OCI-LY7 (cell line): ENCODE results near the gene CDKN1A. TPM values are rescaled to one million over a fixed set of nuclear protein-coding genes. Genes with fewer than 3 reads are reported as not detected.

Source experiments
- BruUV-seq: library from RNA; stranded (reverse); fragments of 400-500 nt; replicated peaks from 2 replicates; lab custom pipeline; 2021; lab: Mats Ljungman, UMichigan
- CTCF ChIA-PET: fragments of 300-600 bp; sonication (Branson Sonifier 250); formaldehyde crosslinking; loops from one replicate; lab custom pipeline; 2022; ENCODE audit warnings: antibody characterized with exemption; ENCODE audit not compliant: unreplicated experiment; lab: Charles Lee
- POLR2A ChIA-PET: fragments of 300-600 bp; sonication (Branson Sonifier 250); formaldehyde crosslinking; loops from one replicate; lab custom pipeline; 2022; ENCODE audit warnings: antibody characterized with exemption; lab: Charles Lee
- DNase-seq: peaks from one replicate; pipeline ENCODE4 v3.0.0-alpha.2; 2015; ENCODE audit warnings: low spot score
- H2AFZ ChIP-seq: fragments of 200-600 bp; sonication (generic), shearing (Covaris generic); 2 replicates; pipeline ENCODE4 v1.6.1; 2014; ENCODE audit warnings: mild to moderate bottlenecking, antibody characterized with exemption, low read length, moderate library complexity
- H3K27ac ChIP-seq: fragments of 200-600 bp; sonication (generic); 2 replicates; pipeline ENCODE4 v1.5.1; 2014; ENCODE audit warnings: mixed run types, low read depth, mild to moderate bottlenecking, moderate library complexity, low read length, inconsistent platforms; ENCODE audit not compliant: poor library complexity, severe bottlenecking
- H3K36me3 ChIP-seq: fragments of 200-600 bp; sonication (generic); 2 replicates; pipeline ENCODE4 v1.6.1; 2014; ENCODE audit warnings: mild to moderate bottlenecking, antibody characterized with exemption, low read length, moderate library complexity, mixed read lengths; ENCODE audit not compliant: insufficient read depth
- H3K4me1 ChIP-seq: fragments of 200-600 bp; sonication (generic); 2 replicates; pipeline ENCODE4 v1.5.1; 2014; ENCODE audit warnings: mild to moderate bottlenecking, low read length; ENCODE audit not compliant: insufficient read depth, poor library complexity, severe bottlenecking
- H3K4me2 ChIP-seq: fragments of 200-600 bp; sonication (generic); 2 replicates; pipeline ENCODE4 v1.6.1; 2014; ENCODE audit warnings: mild to moderate bottlenecking, low read length
- H3K4me3 ChIP-seq: fragments of 200-600 bp; sonication (generic); 2 replicates; pipeline ENCODE4 v1.5.1; 2014; ENCODE audit warnings: mild to moderate bottlenecking, low read depth, low read length; ENCODE audit not compliant: poor library complexity, severe bottlenecking
- H3K79me2 ChIP-seq: fragments of 200-600 bp; sonication (generic); 2 replicates; pipeline ENCODE4 v1.6.1; 2016; ENCODE audit warnings: low read depth, mild to moderate bottlenecking, low read length, moderate library complexity, mixed read lengths; ENCODE audit not compliant: insufficient read depth
- H3K9me2 ChIP-seq: fragments of 200-600 bp; sonication (generic); 2 replicates; pipeline ENCODE4 v1.6.1; 2016; ENCODE audit warnings: mild to moderate bottlenecking, low read length, mixed read lengths; ENCODE audit not compliant: insufficient read depth
- H3K9me3 ChIP-seq: fragments of 200-600 bp; sonication (generic); 2 replicates; pipeline ENCODE4 v1.6.1; 2014; ENCODE audit warnings: mild to moderate bottlenecking, mixed run types, low read length, mixed read lengths
- H4K20me1 ChIP-seq: fragments of 200-600 bp; sonication (generic); 2 replicates; pipeline ENCODE4 v1.6.1; 2014; ENCODE audit warnings: mild to moderate bottlenecking, antibody characterized with exemption, low read length, moderate library complexity, mixed read lengths; ENCODE audit not compliant: insufficient read depth
- CTCF ChIP-seq: fragments of 200-600 bp; sonication (generic); conservative IDR thresholded peaks from 2 replicates; pipeline ENCODE4 v1.5.1; 2014; ENCODE audit warnings: mild to moderate bottlenecking, antibody characterized with exemption, low read length, moderate library complexity, mixed read lengths
- EZH2phosphoT487 ChIP-seq: fragments of 200-600 bp; sonication (generic); IDR thresholded peaks from 2 replicates; pipeline ENCODE4 v1.6.1; 2018; ENCODE audit warnings: low read depth, borderline replicate concordance, mild to moderate bottlenecking, mixed run types, antibody characterized with exemption, low read length, moderate library complexity, mixed read lengths
- intact Hi-C: fragments of 100-400 bp; cut with micrococcal nuclease; formaldehyde crosslinking; loops from one replicate; pipeline ENCODE4 v1.10.0; 2022; ENCODE audit not compliant: unreplicated experiment
- total RNA-seq, 2 experiments: library from RNA; depleted of rRNA in 1 of 2; stranded (reverse); fragments of >200 nt in 1 of 2; shearing (Covaris generic) in 1 of 2; gene quantifications; 2 replicates each; pipeline ENCODE4 v1.2.3, GENCODE V29; 2014 to 2022

Gene CDKN1A
- total RNA-seq, 2 experiments from 2014 or later = 0.13 to 1.3 TPM

GRCh38 chr6:36720251-36721141, 42.0 kb downstream of the CDKN1A start:
- H3K4me3 ChIP-seq = peak overlapping the region; percentile 14
- CTCF ChIA-PET = interaction anchor here (0.6 to 1.7 kb wide), 3 partner anchors 38 to 45 kb away, joined by 3 to 5 read pairs (median 4); no protein-coding TSS in a partner anchor
- H3K4me2 ChIP-seq = peak overlapping the region; percentile 62
- H3K4me1 ChIP-seq = peaks cover 34% of the 10 kb centered on the region
- no peak for TF ChIP-seq CTCF
- TF ChIP-seq EZH2phosphoT487 = no peak
- intact Hi-C loops = loop anchor here (1.0 to 2.0 kb wide), 4 partner anchors 33 to 57 kb away; no protein-coding TSS in a partner anchor
- H3K36me3 ChIP-seq = no peaks in the 10 kb centered on the region
- no peaks in the 10 kb centered on the region for H3K9me3 ChIP-seq
- peak overlapping the region; percentile 47 for H3K27ac ChIP-seq
- DNase-seq = peak; percentile 78
- H3K9me2 ChIP-seq = no peaks in the 10 kb centered on the region
- no TSS peak for BruUV-seq
- H4K20me1 ChIP-seq = no peaks in the 10 kb centered on the region
- H2AFZ ChIP-seq = 0 out of 2 replicates have a peak overlapping the region, but pooled peaks have one; percentile 26
- POLR2A ChIA-PET = interaction anchor here (0.6 to 2.0 kb wide), 8 partner anchors 9 to 1142 kb away, joined by 3 to 20 read pairs (median 4); no protein-coding TSS in a partner anchor
- no peaks in the 10 kb centered on the region for H3K79me2 ChIP-seq

DNA sequence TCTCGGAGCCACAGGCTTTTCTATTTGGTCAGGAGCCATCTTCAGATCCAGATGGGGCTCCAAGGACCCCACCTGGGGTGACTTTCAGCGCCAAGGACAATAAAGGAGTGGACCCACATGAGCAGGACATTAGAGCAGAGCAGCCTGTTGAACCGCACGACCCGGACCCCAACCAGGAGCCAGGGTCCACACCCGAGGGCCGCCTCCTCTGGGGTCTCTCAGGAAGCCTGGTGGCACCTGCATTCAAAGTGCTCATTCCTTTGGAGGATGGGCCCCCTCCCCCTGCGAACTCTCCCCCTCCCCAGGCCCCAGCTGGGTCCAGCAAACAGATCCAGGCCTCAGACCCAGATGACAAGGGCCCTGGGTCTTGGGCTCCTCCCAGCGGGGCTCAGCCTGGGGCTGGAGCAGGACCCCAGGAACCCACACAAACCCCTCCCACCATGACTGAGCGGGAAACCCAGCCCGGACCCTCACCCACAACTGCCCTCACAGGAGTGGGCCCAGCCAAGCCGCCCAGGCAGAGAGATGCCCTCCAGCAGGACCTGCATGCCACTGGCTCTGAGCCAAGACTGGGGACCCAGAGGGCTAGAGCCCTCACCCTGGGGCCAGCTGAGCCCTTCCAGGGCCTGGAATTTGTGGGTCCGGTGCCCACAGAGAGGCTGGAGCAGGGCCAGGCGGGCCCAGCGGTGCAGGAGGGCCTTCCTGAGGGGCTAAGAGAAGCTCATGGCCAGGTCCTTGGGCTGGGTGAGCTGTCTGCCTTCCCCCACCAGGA, 43.0 kb downstream of the CDKN1A start:
- DNase-seq = no peak
- Histone ChIP-seq H3K4me1 (peaks cover 38% of the 10 kb centered on the region), H3K36me3 (no peaks in the 10 kb centered on the region), H3K4me3 (no peak overlapping the region), H3K27ac (no peak overlapping the region), H3K4me2 (no peak overlapping the region), H3K79me2 (no peaks in the 10 kb centered on the region), H3K9me3 (no peaks in the 10 kb centered on the region), H2AFZ (no peak overlapping the region), H4K20me1 (no peaks in the 10 kb centered on the region), H3K9me2 (no peaks in the 10 kb centered on the region)
- ChIA-PET CTCF (no interaction called here), POLR2A (interaction anchor here (1.3 to 1.5 kb wide), 2 partner anchors 32 to 34 kb away, joined by 3 to 4 read pairs; no protein-coding TSS in a partner anchor)
- TF ChIP-seq CTCF (no peak), EZH2phosphoT487 (no peak)
- no TSS peak for BruUV-seq
- intact Hi-C loops = loop anchor here (2.0 kb wide), 1 partner anchor 37 kb away; no protein-coding TSS in a partner anchor
